ENCODE measurements around the gene TIMP4. TPM values are rescaled to one million over a fixed set of nuclear protein-coding genes. Genes with fewer than 3 reads are reported as not detected.

The TIMP4 gene
- total RNA-seq, 1 donor from 2014 or later = 0.35 TPM

- DNase-seq (ENCODE audit: low read depth) = peak; percentile 69
- no peak overlapping the region for H3K4me3 ChIP-seq (ENCODE audit: low read depth, low read length)
- no peak for TF ChIP-seq CTCF (conservative IDR thresholded peaks at IDR 0.05; ENCODE audit: low read depth, low read length)
Measured at GRCh38 chr3:12180218-12180617, 21.5 kb upstream of the TIMP4 start.

GRCh38 chr3:12179441-12179840 is 20.7 kb upstream of the TIMP4 start:
- no peak for DNase-seq (ENCODE audit: low read depth)
- no peak overlapping the region for H3K4me3 ChIP-seq (ENCODE audit: low read depth, low read length)
- no peak for TF ChIP-seq CTCF (conservative IDR thresholded peaks at IDR 0.05; ENCODE audit: low read depth, low read length)

- no peak for TF ChIP-seq CTCF (conservative IDR thresholded peaks at IDR 0.05; ENCODE audit: low read depth, low read length)
- no peak for DNase-seq (ENCODE audit: low read depth)
- no peak overlapping the region for H3K4me3 ChIP-seq (ENCODE audit: low read depth, low read length)
Measured at GRCh38 chr3:12178091-12178820, 19.5 kb upstream of the TIMP4 start.

- no peak for DNase-seq (ENCODE audit: low read depth)
- TF ChIP-seq CTCF (conservative IDR thresholded peaks at IDR 0.05; ENCODE audit: low read depth, low read length) = no peak
- H3K4me3 ChIP-seq (ENCODE audit: low read depth, low read length) = no peak overlapping the region
Measured at GRCh38 chr3:12177126-12177525, 18.4 kb upstream of the TIMP4 start.

GRCh38 chr3:12175844-12176453 is 17.2 kb upstream of the TIMP4 start:
- DNase-seq (ENCODE audit: low read depth) = no peak
- peak; percentile 94 for TF ChIP-seq CTCF (conservative IDR thresholded peaks at IDR 0.05; ENCODE audit: low read depth, low read length)
- H3K4me3 ChIP-seq (ENCODE audit: low read depth, low read length) = no peak overlapping the region

- no peak for TF ChIP-seq CTCF (conservative IDR thresholded peaks at IDR 0.05; ENCODE audit: low read depth, low read length)
- DNase-seq (ENCODE audit: low read depth) = no peak
- H3K4me3 ChIP-seq (ENCODE audit: low read depth, low read length) = no peak overlapping the region
Measured at GRCh38 chr3:12175137-12175593, 16.5 kb upstream of the TIMP4 start.

- DNase-seq (ENCODE audit: low read depth) = no peak
- no peak overlapping the region for H3K4me3 ChIP-seq (ENCODE audit: low read depth, low read length)
- TF ChIP-seq CTCF (conservative IDR thresholded peaks at IDR 0.05; ENCODE audit: low read depth, low read length) = no peak
Measured at GRCh38 chr3:12170207-12170606, 11.5 kb upstream of the TIMP4 start.

All from epithelial cell of proximal tubule (primary cell).